Ovary (tissue), 3 donors: ENCODE measurements around the gene NSD1.

Source experiments
- EP300 ChIP-seq: sonication (generic); formaldehyde crosslinking; IDR thresholded peaks from one replicate; pipeline ENCODE4 v1.6.1; 2017; ENCODE audit warnings: antibody characterized with exemption
- POLR2A ChIP-seq: fragments of 450-650 bp; IDR thresholded peaks from one replicate; pipeline ENCODE4 v1.6.1; 2017; ENCODE audit warnings: antibody characterized with exemption, mild to moderate bottlenecking, moderate library complexity
- TF ChIP-seq, protein P1 (sequence below), 3 donors: fragments of 450-650 bp in 2 of 3; fragments of 200-600 bp in 1 of 3; IDR thresholded peaks; one replicate each; pipeline versions ENCODE4 v1.5.1 to v1.8.0; 2016 to 2022; ENCODE audit warnings: antibody characterized with exemption in 3 of 3, mild to moderate bottlenecking in 1 of 3
- donor health status: DM: no; HTN: no; CAD: no.

DNA sequence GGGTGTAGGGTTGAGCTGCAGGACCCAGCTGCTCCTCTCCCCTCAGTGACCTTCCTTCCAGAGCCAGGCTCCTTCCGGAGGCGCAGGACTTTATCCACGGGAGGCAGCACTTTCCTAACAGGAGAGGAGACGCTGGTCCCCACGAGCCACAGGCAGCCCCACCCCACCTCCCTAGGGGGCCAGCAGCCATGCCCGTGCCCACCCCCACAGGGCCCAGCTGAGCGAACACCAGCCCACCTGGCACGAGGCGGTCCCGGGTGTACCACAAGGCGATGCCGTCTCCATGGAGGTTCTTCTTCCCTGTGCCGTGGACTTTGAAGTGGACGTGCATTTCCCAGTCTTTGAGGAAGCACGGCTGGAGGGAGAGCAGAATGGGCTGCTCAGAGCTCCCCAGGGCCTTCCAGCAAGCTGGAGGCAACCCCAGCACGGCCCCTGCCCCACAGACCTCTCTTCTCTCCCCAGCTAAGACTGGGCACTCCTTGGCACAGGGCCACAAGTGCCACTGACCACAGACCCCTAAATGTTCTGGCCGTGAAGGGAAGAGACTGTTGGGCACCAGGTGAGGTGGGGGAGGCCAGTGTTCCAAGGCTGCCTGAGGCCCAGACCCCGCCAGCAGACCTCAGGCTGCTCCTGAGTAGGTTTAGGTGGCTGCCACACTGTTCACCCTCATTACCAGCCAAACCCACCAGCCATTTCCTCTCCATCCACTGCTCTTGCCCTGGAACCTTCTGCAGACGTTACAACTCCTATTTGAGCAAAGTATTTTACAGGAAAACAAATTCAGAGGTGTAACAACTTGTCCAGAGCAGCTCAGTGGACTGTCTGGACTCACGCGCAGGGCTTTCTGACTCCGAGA lies 204.9 kb downstream of the NSD1 start:
- TF ChIP-seq POLR2A (no peak), EP300 (no peak)
- TF ChIP-seq, protein P1, sequence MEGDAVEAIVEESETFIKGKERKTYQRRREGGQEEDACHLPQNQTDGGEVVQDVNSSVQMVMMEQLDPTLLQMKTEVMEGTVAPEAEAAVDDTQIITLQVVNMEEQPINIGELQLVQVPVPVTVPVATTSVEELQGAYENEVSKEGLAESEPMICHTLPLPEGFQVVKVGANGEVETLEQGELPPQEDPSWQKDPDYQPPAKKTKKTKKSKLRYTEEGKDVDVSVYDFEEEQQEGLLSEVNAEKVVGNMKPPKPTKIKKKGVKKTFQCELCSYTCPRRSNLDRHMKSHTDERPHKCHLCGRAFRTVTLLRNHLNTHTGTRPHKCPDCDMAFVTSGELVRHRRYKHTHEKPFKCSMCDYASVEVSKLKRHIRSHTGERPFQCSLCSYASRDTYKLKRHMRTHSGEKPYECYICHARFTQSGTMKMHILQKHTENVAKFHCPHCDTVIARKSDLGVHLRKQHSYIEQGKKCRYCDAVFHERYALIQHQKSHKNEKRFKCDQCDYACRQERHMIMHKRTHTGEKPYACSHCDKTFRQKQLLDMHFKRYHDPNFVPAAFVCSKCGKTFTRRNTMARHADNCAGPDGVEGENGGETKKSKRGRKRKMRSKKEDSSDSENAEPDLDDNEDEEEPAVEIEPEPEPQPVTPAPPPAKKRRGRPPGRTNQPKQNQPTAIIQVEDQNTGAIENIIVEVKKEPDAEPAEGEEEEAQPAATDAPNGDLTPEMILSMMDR (IDR thresholded peaks at IDR 0.05), result no peak
